ENCODE data around the gene DNAJA3. TPM values are rescaled to one million over a fixed set of nuclear protein-coding genes. Genes with fewer than 3 reads are reported as not detected.

The DNAJA3 gene
- total RNA-seq, 1 experiment from 2014 or later = 56.2 TPM

DNA sequence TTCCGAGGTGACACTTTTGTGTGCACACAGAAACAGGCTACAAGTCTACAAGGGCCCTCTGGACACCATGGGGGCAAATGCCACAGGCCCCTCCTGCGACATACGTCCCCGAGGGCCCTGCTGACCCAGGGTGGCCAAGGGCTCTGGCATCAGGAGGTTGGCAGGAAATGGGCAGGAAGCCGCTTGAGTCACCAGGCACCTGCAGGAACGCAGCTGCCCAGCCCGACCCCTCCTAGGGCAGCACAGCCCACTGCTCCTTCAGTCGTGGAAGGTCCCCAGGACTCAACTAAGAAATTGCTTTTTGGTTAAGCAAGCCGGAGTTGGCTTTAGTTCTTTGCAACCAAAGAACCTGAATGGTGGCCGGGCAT, 17.4 kb upstream of the DNAJA3 start:
- Mint-ChIP-seq H3K27me3 (ENCODE audit: low read depth) (no peaks in the 10 kb centered on the region), H3K4me1 (peaks cover 6 to 8% of the 10 kb centered on the region in 2 experiments), H3K27ac (no peak overlapping the region), H3K36me3 (ENCODE audit: insufficient read depth in 1 of 3, low read depth in 3 of 3) (peaks cover 0 to 9% (median 4%) of the 10 kb centered on the region in 3 experiments; a peak in 3 of 7 replicates), H3K4me3 (no peak overlapping the region), H3K9me3 (no peaks in the 10 kb centered on the region; a peak in 2 of 5 replicates)
- no peak overlapping the region for H2BK120ac ChIP-seq (ENCODE audit: low read depth, low read length, poor library complexity, severe bottlenecking)
- H3K23ac ChIP-seq (ENCODE audit: insufficient read length, low read depth, low read length) = no peak overlapping the region
- H3K23me2 ChIP-seq (ENCODE audit: insufficient read length, low read depth, low read length, poor library complexity, severe bottlenecking) = no peaks in the 10 kb centered on the region
- no peak overlapping the region for H3K4ac ChIP-seq (ENCODE audit: low read depth, low read length)
- no peak overlapping the region for H3K27ac ChIP-seq (ENCODE audit: insufficient read length, low read depth, low read length)
- no peak overlapping the region for H2AFZ ChIP-seq (ENCODE audit: low read length)
- H4K8ac ChIP-seq (replicated peaks; ENCODE audit: insufficient read length, low read depth, low read length) = no peak overlapping the region
- H3K18ac ChIP-seq (ENCODE audit: insufficient read length, low read depth, low read length) = no peak overlapping the region
- H3K14ac ChIP-seq (ENCODE audit: insufficient read depth, low read length) = no peak overlapping the region
- no peaks in the 10 kb centered on the region for H3K9me3 ChIP-seq (ENCODE audit: control insufficient read depth, low read depth, low read length)
- H3T11ph ChIP-seq (ENCODE audit: low read length) = no peak overlapping the region
- H2BK15ac ChIP-seq (ENCODE audit: low read depth, low read length) = no peak overlapping the region
- H2BK20ac ChIP-seq (ENCODE audit: low read depth, low read length, poor library complexity, severe bottlenecking) = no peak overlapping the region
- H3K27me3 ChIP-seq (ENCODE audit: insufficient read depth, low read length) = no peaks in the 10 kb centered on the region
- no peak overlapping the region for H3K9ac ChIP-seq (ENCODE audit: extremely low read depth, insufficient read length, low read length)
- H4K91ac ChIP-seq (ENCODE audit: insufficient read length, low read depth, low read length) = no peak overlapping the region
- DNase-seq = no peak
- H2BK5ac ChIP-seq (ENCODE audit: insufficient read length, low read length) = no peak overlapping the region
- H2BK12ac ChIP-seq (ENCODE audit: insufficient read length, low read depth, low read length) = no peak overlapping the region
- no peak overlapping the region for H2AK5ac ChIP-seq (ENCODE audit: insufficient read length, low read length)
- H3K4me1 ChIP-seq (ENCODE audit: insufficient read depth, low read length) = no peaks in the 10 kb centered on the region
- H4K20me1 ChIP-seq (ENCODE audit: control insufficient read depth, insufficient read depth, insufficient read length) = no peaks in the 10 kb centered on the region
- H3K4me2 ChIP-seq (ENCODE audit: insufficient read depth, insufficient read length, low read length) = no peak overlapping the region
- no CpG with 5 or more reads among the region's 10 CpGs for WGBS (ENCODE audit: extremely low coverage, insufficient read length, low lambda C conversion rate)
- TF ChIP-seq, protein P1, sequence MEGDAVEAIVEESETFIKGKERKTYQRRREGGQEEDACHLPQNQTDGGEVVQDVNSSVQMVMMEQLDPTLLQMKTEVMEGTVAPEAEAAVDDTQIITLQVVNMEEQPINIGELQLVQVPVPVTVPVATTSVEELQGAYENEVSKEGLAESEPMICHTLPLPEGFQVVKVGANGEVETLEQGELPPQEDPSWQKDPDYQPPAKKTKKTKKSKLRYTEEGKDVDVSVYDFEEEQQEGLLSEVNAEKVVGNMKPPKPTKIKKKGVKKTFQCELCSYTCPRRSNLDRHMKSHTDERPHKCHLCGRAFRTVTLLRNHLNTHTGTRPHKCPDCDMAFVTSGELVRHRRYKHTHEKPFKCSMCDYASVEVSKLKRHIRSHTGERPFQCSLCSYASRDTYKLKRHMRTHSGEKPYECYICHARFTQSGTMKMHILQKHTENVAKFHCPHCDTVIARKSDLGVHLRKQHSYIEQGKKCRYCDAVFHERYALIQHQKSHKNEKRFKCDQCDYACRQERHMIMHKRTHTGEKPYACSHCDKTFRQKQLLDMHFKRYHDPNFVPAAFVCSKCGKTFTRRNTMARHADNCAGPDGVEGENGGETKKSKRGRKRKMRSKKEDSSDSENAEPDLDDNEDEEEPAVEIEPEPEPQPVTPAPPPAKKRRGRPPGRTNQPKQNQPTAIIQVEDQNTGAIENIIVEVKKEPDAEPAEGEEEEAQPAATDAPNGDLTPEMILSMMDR (conservative IDR thresholded peaks at IDR 0.05) = no peak
- no peaks in the 10 kb centered on the region for H3K79me1 ChIP-seq (ENCODE audit: insufficient read depth, low read depth, low read length, poor library complexity, severe bottlenecking)
- H4K5ac ChIP-seq (ENCODE audit: insufficient read length, low read depth, low read length) = no peak overlapping the region
- no peaks in the 10 kb centered on the region for H3K79me2 ChIP-seq (ENCODE audit: insufficient read depth, low read length)
- no peak overlapping the region for H3K56ac ChIP-seq (ENCODE audit: insufficient read length, low read depth, low read length)

All from H9 (cell line).